Measurements from ENCODE around the gene SRPK2.

GRCh38 chr7:105094966-105095365 is 293.8 kb downstream of the SRPK2 start:
- no peak for TF ChIP-seq CTCF (IDR thresholded peaks at IDR 0.05; ENCODE audit: low read depth, low read length, missing input control)
- TF ChIP-seq SP1 (IDR thresholded peaks at IDR 0.05): no peak
- no peak for TF ChIP-seq ATF3 (IDR thresholded peaks at IDR 0.05)
- TF ChIP-seq EGR1 (IDR thresholded peaks at IDR 0.05; ENCODE audit: low read depth in 2 of 2): no peak
- no peak for TF ChIP-seq REST (IDR thresholded peaks at IDR 0.05)
- no peak for TF ChIP-seq RAD21 (IDR thresholded peaks at IDR 0.05)
- TF ChIP-seq YY1 (IDR thresholded peaks at IDR 0.05): no peak
- no peak for TF ChIP-seq TAF1 (conservative IDR thresholded peaks at IDR 0.05)
- TF ChIP-seq ZBTB33 (IDR thresholded peaks at IDR 0.05): no peak
- no peak for TF ChIP-seq FOXA1 (IDR thresholded peaks at IDR 0.05)
- no peak for TF ChIP-seq FOXA2 (IDR thresholded peaks at IDR 0.05)
- TF ChIP-seq JUND (IDR thresholded peaks at IDR 0.05): no peak
